Measurements from ENCODE around the gene WDR18. TPM values are rescaled to one million over a fixed set of nuclear protein-coding genes. Genes with fewer than 3 reads are reported as not detected.

The WDR18 gene
- polyA plus RNA-seq, 1 of the 3 experiments (the other 2 are of a cell fraction): 47.9 TPM

GRCh38 chr19:976476-976875 lies 7.7 kb upstream of the WDR18 start:
- Histone ChIP-seq H3K4me2 (no peak overlapping the region), H3K9ac (no peak overlapping the region), H3K9me3 (no peaks in the 10 kb centered on the region), H3K27ac (ENCODE audit: low read depth in 2 of 2, low read length in 1 of 2) (no peak overlapping the region; a peak in 1 of 4 replicates), H3K4me1 (ENCODE audit: control insufficient read depth in 1 of 2, insufficient read depth in 2 of 2, low read depth in 1 of 2, low read length in 1 of 2) (peaks cover 0 to 4% of the 10 kb centered on the region in 2 experiments; a peak in 1 of 4 replicates), H3K4me3 (ENCODE audit: low read depth in 2 of 2, low read length in 1 of 2) (no peak overlapping the region), H3F3A (replicated peaks; ENCODE audit: insufficient read depth) (peaks cover 7% of the 10 kb centered on the region), H2AFZ (ENCODE audit: low read depth) (no peak overlapping the region), H3K79me2 (ENCODE audit: insufficient read depth) (no peaks in the 10 kb centered on the region), H3K27me3 (ENCODE audit: insufficient read depth) (no peaks in the 10 kb centered on the region), H3K9me2 (no peaks in the 10 kb centered on the region), H3K36me3 (replicated peaks in 1 of 2; ENCODE audit: control insufficient read depth in 1 of 2, insufficient read depth in 2 of 2, low read length in 1 of 2) (peaks cover 3 to 5% of the 10 kb centered on the region in 2 experiments), H4K20me1 (ENCODE audit: insufficient read depth) (no peaks in the 10 kb centered on the region)
- 78% methylated on average over 7 of the region's 10 CpGs for WGBS (ENCODE audit: low lambda C conversion rate)
- TF ChIP-seq MXI1 (IDR thresholded peaks at IDR 0.05; ENCODE audit: low read depth, low read length) (no peak), PBX3 (IDR thresholded peaks at IDR 0.05) (no peak), CTCF (IDR thresholded peaks at IDR 0.05) (no peak), GABPA (IDR thresholded peaks at IDR 0.05; ENCODE audit: low read depth) (no peak), NFIC (IDR thresholded peaks at IDR 0.05; ENCODE audit: borderline replicate concordance) (no peak), JUND (IDR thresholded peaks at IDR 0.05) (no peak), TEAD4 (IDR thresholded peaks at IDR 0.05; ENCODE audit: borderline replicate concordance, insufficient read depth) (no peak), EZH2phosphoT487 (IDR thresholded peaks at IDR 0.05; ENCODE audit: borderline replicate concordance, low read depth) (no peak), USF2 (IDR thresholded peaks at IDR 0.05; ENCODE audit: borderline replicate concordance, low read depth, low read length) (no peak), MAX (IDR thresholded peaks at IDR 0.05; ENCODE audit: low read depth) (no peak)
- TF ChIP-seq, protein P1, sequence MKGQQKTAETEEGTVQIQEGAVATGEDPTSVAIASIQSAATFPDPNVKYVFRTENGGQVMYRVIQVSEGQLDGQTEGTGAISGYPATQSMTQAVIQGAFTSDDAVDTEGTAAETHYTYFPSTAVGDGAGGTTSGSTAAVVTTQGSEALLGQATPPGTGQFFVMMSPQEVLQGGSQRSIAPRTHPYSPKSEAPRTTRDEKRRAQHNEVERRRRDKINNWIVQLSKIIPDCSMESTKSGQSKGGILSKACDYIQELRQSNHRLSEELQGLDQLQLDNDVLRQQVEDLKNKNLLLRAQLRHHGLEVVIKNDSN (IDR thresholded peaks at IDR 0.05; ENCODE audit: borderline replicate concordance, low read depth): no peak
- TF ChIP-seq, protein P2, sequence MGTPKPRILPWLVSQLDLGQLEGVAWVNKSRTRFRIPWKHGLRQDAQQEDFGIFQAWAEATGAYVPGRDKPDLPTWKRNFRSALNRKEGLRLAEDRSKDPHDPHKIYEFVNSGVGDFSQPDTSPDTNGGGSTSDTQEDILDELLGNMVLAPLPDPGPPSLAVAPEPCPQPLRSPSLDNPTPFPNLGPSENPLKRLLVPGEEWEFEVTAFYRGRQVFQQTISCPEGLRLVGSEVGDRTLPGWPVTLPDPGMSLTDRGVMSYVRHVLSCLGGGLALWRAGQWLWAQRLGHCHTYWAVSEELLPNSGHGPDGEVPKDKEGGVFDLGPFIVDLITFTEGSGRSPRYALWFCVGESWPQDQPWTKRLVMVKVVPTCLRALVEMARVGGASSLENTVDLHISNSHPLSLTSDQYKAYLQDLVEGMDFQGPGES (IDR thresholded peaks at IDR 0.05; ENCODE audit: low read depth, low read length): no peak
- TF ChIP-seq, protein P3, sequence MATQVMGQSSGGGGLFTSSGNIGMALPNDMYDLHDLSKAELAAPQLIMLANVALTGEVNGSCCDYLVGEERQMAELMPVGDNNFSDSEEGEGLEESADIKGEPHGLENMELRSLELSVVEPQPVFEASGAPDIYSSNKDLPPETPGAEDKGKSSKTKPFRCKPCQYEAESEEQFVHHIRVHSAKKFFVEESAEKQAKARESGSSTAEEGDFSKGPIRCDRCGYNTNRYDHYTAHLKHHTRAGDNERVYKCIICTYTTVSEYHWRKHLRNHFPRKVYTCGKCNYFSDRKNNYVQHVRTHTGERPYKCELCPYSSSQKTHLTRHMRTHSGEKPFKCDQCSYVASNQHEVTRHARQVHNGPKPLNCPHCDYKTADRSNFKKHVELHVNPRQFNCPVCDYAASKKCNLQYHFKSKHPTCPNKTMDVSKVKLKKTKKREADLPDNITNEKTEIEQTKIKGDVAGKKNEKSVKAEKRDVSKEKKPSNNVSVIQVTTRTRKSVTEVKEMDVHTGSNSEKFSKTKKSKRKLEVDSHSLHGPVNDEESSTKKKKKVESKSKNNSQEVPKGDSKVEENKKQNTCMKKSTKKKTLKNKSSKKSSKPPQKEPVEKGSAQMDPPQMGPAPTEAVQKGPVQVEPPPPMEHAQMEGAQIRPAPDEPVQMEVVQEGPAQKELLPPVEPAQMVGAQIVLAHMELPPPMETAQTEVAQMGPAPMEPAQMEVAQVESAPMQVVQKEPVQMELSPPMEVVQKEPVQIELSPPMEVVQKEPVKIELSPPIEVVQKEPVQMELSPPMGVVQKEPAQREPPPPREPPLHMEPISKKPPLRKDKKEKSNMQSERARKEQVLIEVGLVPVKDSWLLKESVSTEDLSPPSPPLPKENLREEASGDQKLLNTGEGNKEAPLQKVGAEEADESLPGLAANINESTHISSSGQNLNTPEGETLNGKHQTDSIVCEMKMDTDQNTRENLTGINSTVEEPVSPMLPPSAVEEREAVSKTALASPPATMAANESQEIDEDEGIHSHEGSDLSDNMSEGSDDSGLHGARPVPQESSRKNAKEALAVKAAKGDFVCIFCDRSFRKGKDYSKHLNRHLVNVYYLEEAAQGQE (IDR thresholded peaks at IDR 0.05; ENCODE audit: low read depth, low read length): no peak
- ChIA-PET POLR2A (no interaction called here), CTCF (interaction anchor here (2.5 kb wide), 1 partner anchor 54 kb away, joined by 6 read pairs; no protein-coding TSS in a partner anchor)
- no peak for DNase-seq

All from SK-N-SH (cell line).